GM23248 (cell line): ENCODE results near the gene HACL1. TPM values are rescaled to one million over a fixed set of nuclear protein-coding genes. Genes with fewer than 3 reads are reported as not detected.

Experiments
- DNase-seq: peaks from one replicate; pipeline ENCODE4 v3.0.0-alpha.2; 2015
- H2AFZ ChIP-seq: fragments of 200-600 bp; sonication (generic); 2 replicates; pipeline ENCODE4 v1.6.1; 2016; ENCODE audit warnings: antibody characterized with exemption
- H3F3A ChIP-seq: fragments of 200-600 bp; sonication (generic); 2 replicates; pipeline ENCODE4 v1.6.1; 2016; ENCODE audit warnings: mild to moderate bottlenecking, antibody characterized with exemption, mixed run types; ENCODE audit not compliant: insufficient read depth
- H3K27ac ChIP-seq: fragments of 200-600 bp; sonication (generic); 2 replicates; pipeline ENCODE4 v1.5.1; 2016; ENCODE audit warnings: mild to moderate bottlenecking
- H3K27me3 ChIP-seq: fragments of 200-600 bp; sonication (generic); replicated peaks from 2 replicates; pipeline ENCODE4 v1.6.1; 2016; ENCODE audit warnings: mild to moderate bottlenecking; ENCODE audit not compliant: insufficient read depth
- H3K36me3 ChIP-seq: fragments of 200-600 bp; sonication (generic); 2 replicates; pipeline ENCODE4 v1.6.1; 2016; ENCODE audit warnings: low read depth, mild to moderate bottlenecking
- H3K4me1 ChIP-seq: fragments of 200-600 bp; sonication (generic); 2 replicates; pipeline ENCODE4 v1.6.1; 2016; ENCODE audit warnings: mild to moderate bottlenecking; ENCODE audit not compliant: insufficient read depth
- H3K4me2 ChIP-seq: fragments of 200-600 bp; sonication (generic); one replicate; pipeline ENCODE4 v1.6.1; 2016; ENCODE audit warnings: mild to moderate bottlenecking; ENCODE audit not compliant: unreplicated experiment
- H3K4me3 ChIP-seq: fragments of 200-600 bp; sonication (generic); 2 replicates; pipeline ENCODE4 v1.5.1; 2016; ENCODE audit warnings: mild to moderate bottlenecking
- H3K79me2 ChIP-seq: fragments of 200-600 bp; sonication (generic); 2 replicates; pipeline ENCODE4 v1.6.1; 2016; ENCODE audit warnings: mild to moderate bottlenecking; ENCODE audit not compliant: insufficient read depth
- H3K9ac ChIP-seq: fragments of 200-600 bp; sonication (generic); 2 replicates; pipeline ENCODE4 v1.6.1; 2016; ENCODE audit warnings: mild to moderate bottlenecking
- H3K9me2 ChIP-seq: fragments of 200-600 bp; sonication (generic); 2 replicates; pipeline ENCODE4 v1.6.1; 2016; ENCODE audit warnings: mixed run types, mild to moderate bottlenecking, moderate library complexity; ENCODE audit not compliant: insufficient read depth
- H3K9me3 ChIP-seq: fragments of 200-600 bp; sonication (generic); one replicate; pipeline ENCODE4 v1.6.1; 2017; ENCODE audit warnings: low read depth
- H4K20me1 ChIP-seq: fragments of 200-600 bp; sonication (generic); 2 replicates; pipeline ENCODE4 v1.6.0; 2016; ENCODE audit not compliant: insufficient read depth
- EZH2 ChIP-seq: fragments of 200-600 bp; sonication (generic); IDR thresholded peaks from 2 replicates; pipeline ENCODE4 v1.6.1; 2018; ENCODE audit warnings: antibody characterized with exemption, mild to moderate bottlenecking; ENCODE audit not compliant: insufficient read depth, poor library complexity, severe bottlenecking
- EZH2phosphoT487 ChIP-seq: fragments of 200-600 bp; sonication (generic); IDR thresholded peaks from 2 replicates; pipeline ENCODE4 v1.6.1; 2018; ENCODE audit warnings: antibody characterized with exemption, moderate library complexity, mild to moderate bottlenecking, low read depth; ENCODE audit not compliant: insufficient read depth
- WGBS, 2 experiments: methylation state at CpG; one replicate each; pipeline ENCODE4 v1.1.6; 2015 to 2017; ENCODE audit warnings: low lambda C conversion rate in 2 of 2, low coverage in 1 of 2; ENCODE audit errors: missing lambda C conversion rate in 2 of 2; 5-methylcytosine and 5-hydroxymethylcytosine counted together
- in situ Hi-C: fragments of 300-500 bp; cut with MboI; formaldehyde crosslinking; loops from 2 replicates; pipeline ENCODE4 v1.15.0; 2020
- polyA plus RNA-seq: library from polyadenylated mRNA; unstranded; fragments of >200 nt; fragmentation: Nextera tagmentation; extraction: Ambion mirVana; gene quantifications from 2 replicates; pipeline ENCODE4 v1.2.1, GENCODE V29; 2016
- total RNA-seq: library from RNA; depleted of rRNA; stranded (reverse); fragments of >200 nt; shearing (Covaris generic); gene quantifications from 2 replicates; pipeline ENCODE4 v1.2.3, GENCODE V29; 2014

The HACL1 gene
- total and polyA plus RNA-seq, 2 experiments from 2014 or later: 14.3 to 16.3 TPM

DNA sequence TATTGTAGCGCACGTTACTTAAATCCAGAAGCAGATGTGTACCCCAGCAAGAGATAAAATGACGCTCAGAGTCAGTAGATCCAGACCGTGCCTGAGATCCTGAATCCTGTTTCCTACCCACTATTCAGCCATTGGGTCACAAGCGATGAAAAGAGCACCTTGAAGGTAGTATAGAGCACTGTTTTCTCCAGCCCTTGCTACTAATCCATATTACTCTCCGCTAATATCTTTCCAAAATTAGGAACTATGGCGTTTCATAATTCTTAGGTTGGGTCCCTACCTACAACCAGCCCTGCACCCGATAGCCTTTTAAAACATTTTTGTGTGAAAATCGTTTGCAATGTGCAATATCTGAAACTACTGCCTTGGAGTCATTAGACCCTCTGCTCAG, 772 bp upstream of the HACL1 start:
- DNase-seq: no peak
- Histone ChIP-seq H3K27me3 (no peaks in the 10 kb centered on the region), H2AFZ (peak overlapping the region; percentile 92), H3K27ac (peak overlapping the region; percentile 81), H3K4me3 (peak overlapping the region; percentile 97), H4K20me1 (no peaks in the 10 kb centered on the region), H3K9me2 (no peaks in the 10 kb centered on the region), H3K9me3 (no peaks in the 10 kb centered on the region), H3F3A (peaks cover 13% of the 10 kb centered on the region), H3K36me3 (peaks cover 1% of the 10 kb centered on the region; the same call in 1 of the 2 replicates), H3K4me1 (peaks cover 25% of the 10 kb centered on the region), H3K4me2 (peak overlapping the region; percentile 83), H3K79me2 (peaks cover 25% of the 10 kb centered on the region), H3K9ac (peak overlapping the region; percentile 88)
- WGBS, 2 experiments: 7% methylated on average over 9 of the region's 9 CpGs
- in situ Hi-C loops: no loop called here
- TF ChIP-seq EZH2 (no peak), EZH2phosphoT487 (no peak)

DNA sequence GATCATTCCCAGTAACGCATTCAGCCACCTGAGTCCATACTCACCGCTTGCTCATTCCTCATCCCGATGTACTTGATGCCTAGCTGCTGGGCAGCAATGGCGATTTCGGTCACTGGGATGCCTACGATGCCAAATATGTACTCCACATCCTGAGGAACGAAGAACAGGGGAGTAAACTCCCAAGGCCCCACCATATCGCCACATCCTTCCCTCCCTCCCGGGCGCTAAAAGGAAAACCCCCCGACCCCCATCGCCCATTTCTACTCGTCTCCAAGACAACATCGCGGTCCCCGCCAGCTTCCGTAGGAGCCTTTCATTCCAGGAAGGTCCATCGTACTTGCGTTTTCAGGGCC, 347 bp downstream of the HACL1 start:
- Histone ChIP-seq H2AFZ (peak overlapping the region; percentile 92), H3K36me3 (peaks cover 13% of the 10 kb centered on the region), H3F3A (0 out of 2 replicates have a peak, but pooled peaks cover 1% of the 10 kb centered on the region), H3K9me2 (no peaks in the 10 kb centered on the region), H3K4me2 (peak overlapping the region; percentile 84), H3K9me3 (no peaks in the 10 kb centered on the region), H3K4me3 (peak overlapping the region; percentile 97), H3K27ac (peak overlapping the region; percentile 81), H3K4me1 (peaks cover 20% of the 10 kb centered on the region; the same call in 1 of the 2 replicates), H3K79me2 (peaks cover 25% of the 10 kb centered on the region), H4K20me1 (no peaks in the 10 kb centered on the region), H3K9ac (peak overlapping the region; percentile 88), H3K27me3 (no peaks in the 10 kb centered on the region)
- in situ Hi-C loops: no loop called here
- no peak for TF ChIP-seq EZH2
- no peak for TF ChIP-seq EZH2phosphoT487
- WGBS, 2 experiments: 1 to 2% methylated on average over 19 of the region's 19 CpGs
- DNase-seq: no peak

DNA sequence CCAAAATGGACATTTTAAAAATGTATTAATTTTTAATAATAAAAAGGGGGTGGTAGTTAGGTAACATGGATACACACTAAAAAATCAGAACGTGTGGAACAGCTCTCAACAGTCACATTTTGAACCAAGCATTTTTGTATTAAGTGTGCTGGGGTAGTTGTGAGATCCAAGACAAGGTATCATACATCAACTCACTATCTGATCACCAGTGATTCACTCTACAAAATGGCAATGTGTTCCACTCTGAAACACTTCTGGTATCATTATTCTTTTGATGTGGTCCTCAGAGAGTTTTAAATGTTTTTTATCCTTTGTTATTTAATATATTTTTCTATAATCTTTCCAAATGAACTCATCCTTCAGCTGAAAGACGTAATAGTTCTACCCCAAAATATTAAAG, 5.4 kb downstream of the HACL1 start:
- in situ Hi-C loops: no loop called here

DNA sequence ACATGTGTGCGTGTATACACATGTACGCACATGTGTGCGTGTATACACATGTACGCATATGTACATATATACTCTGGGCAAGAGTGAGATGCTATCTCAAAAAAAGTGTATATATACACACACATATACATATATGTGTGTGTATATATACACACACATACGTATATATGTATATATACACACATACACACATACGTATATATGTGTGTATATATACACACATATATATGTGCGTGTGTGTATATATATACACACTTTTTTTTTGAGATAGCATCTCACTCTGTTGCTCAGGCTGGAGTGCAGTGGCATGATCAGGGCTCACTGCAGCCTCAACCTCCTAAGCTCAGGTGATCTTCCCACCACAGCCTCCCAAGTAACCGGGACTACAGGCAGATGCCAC, 8.4 kb downstream of the HACL1 start:
- no peak for DNase-seq
- H4K20me1 ChIP-seq: no peaks in the 10 kb centered on the region
- no peaks in the 10 kb centered on the region for H3K79me2 ChIP-seq
- H3K9me2 ChIP-seq: no peaks in the 10 kb centered on the region
- in situ Hi-C loops: no loop called here
- H2AFZ ChIP-seq: no peak overlapping the region
- no peak overlapping the region for H3K9ac ChIP-seq
- no peak overlapping the region for H3K4me3 ChIP-seq
- peaks cover 17% of the 10 kb centered on the region for H3F3A ChIP-seq
- H3K9me3 ChIP-seq: no peaks in the 10 kb centered on the region
- no peaks in the 10 kb centered on the region for H3K4me1 ChIP-seq
- TF ChIP-seq EZH2phosphoT487 (no peak), EZH2 (no peak)
- no peak overlapping the region for H3K4me2 ChIP-seq
- whole genome bisulfite sequencing, 2 experiments: 91 to 96% methylated on average over 4 to 8 of the region's 8 CpGs
- H3K36me3 ChIP-seq: peaks cover 43% of the 10 kb centered on the region
- H3K27ac ChIP-seq: no peak overlapping the region
- no peaks in the 10 kb centered on the region for H3K27me3 ChIP-seq

More for the DNA sequence above, 5.4 kb downstream of the HACL1 start:
- no peak overlapping the region for H3K9ac ChIP-seq
- H3K9me3 ChIP-seq: no peaks in the 10 kb centered on the region
- no peak overlapping the region for H3K27ac ChIP-seq
- no peaks in the 10 kb centered on the region for H3K27me3 ChIP-seq
- no peak overlapping the region for H3K4me2 ChIP-seq
- peaks cover 21% of the 10 kb centered on the region for H3K79me2 ChIP-seq
- H3K36me3 ChIP-seq: peaks cover 20% of the 10 kb centered on the region
- H4K20me1 ChIP-seq: no peaks in the 10 kb centered on the region
- H3K9me2 ChIP-seq: no peaks in the 10 kb centered on the region
- peaks cover 17% of the 10 kb centered on the region for H3F3A ChIP-seq
- no peak overlapping the region for H3K4me3 ChIP-seq
- H2AFZ ChIP-seq: no peak overlapping the region
- H3K4me1 ChIP-seq: peaks cover 14% of the 10 kb centered on the region; the same call in 1 of the 2 replicates
- DNase-seq: no peak
- no peak for TF ChIP-seq EZH2phosphoT487
- no peak for TF ChIP-seq EZH2
- WGBS, 2 experiments: 65 to 79% methylated on average over 2 of the region's 2 CpGs

GRCh38 chr3:15591928-15592327, 9.4 kb downstream of the HACL1 start:
- Histone ChIP-seq H2AFZ (no peak overlapping the region), H3K4me2 (no peak overlapping the region), H3K36me3 (peaks cover 39% of the 10 kb centered on the region), H3F3A (peaks cover 17% of the 10 kb centered on the region), H3K9me2 (no peaks in the 10 kb centered on the region), H3K79me2 (no peaks in the 10 kb centered on the region), H3K27me3 (no peaks in the 10 kb centered on the region), H3K4me1 (no peaks in the 10 kb centered on the region), H3K4me3 (no peak overlapping the region), H4K20me1 (no peaks in the 10 kb centered on the region), H3K9ac (no peak overlapping the region), H3K27ac (no peak overlapping the region), H3K9me3 (no peaks in the 10 kb centered on the region)
- 91 to 98% methylated on average over 21 of the region's 21 CpGs for WGBS, 2 experiments
- no peak for DNase-seq
- TF ChIP-seq EZH2phosphoT487: no peak
- no peak for TF ChIP-seq EZH2
- in situ Hi-C loops: no loop called here
